ENCODE measurements around the gene GOLPH3.

GRCh38 chr5:32170303-32171151 lies 3.6 kb downstream of the GOLPH3 start:
- TF ChIP-seq ZFX (IDR thresholded peaks at IDR 0.05) (no peak), FOSL1 (IDR thresholded peaks at IDR 0.05; ENCODE audit: low read depth) (no peak), POLR2AphosphoS5 (IDR thresholded peaks at IDR 0.05; ENCODE audit: low read depth, low read length) (no peak), ATF3 (IDR thresholded peaks at IDR 0.05) (no peak), CEBPB (IDR thresholded peaks at IDR 0.05; ENCODE audit: low read depth) (no peak), EZH2 (IDR thresholded peaks at IDR 0.05) (no peak), RAD21 (IDR thresholded peaks at IDR 0.05; ENCODE audit: low read depth) (no peak), JUND (IDR thresholded peaks at IDR 0.05) (no peak)
- TF ChIP-seq, protein P1, sequence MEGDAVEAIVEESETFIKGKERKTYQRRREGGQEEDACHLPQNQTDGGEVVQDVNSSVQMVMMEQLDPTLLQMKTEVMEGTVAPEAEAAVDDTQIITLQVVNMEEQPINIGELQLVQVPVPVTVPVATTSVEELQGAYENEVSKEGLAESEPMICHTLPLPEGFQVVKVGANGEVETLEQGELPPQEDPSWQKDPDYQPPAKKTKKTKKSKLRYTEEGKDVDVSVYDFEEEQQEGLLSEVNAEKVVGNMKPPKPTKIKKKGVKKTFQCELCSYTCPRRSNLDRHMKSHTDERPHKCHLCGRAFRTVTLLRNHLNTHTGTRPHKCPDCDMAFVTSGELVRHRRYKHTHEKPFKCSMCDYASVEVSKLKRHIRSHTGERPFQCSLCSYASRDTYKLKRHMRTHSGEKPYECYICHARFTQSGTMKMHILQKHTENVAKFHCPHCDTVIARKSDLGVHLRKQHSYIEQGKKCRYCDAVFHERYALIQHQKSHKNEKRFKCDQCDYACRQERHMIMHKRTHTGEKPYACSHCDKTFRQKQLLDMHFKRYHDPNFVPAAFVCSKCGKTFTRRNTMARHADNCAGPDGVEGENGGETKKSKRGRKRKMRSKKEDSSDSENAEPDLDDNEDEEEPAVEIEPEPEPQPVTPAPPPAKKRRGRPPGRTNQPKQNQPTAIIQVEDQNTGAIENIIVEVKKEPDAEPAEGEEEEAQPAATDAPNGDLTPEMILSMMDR (IDR thresholded peaks at IDR 0.05 in 2 of 3, conservative IDR thresholded peaks at IDR 0.05 in 1 of 3; ENCODE audit: borderline replicate concordance in 1 of 3, insufficient read depth in 1 of 3, low read depth in 2 of 3, low read length in 2 of 3), result no peak

Data from HCT116 (cell line).